Measurements from ENCODE around the gene ATP1A2. TPM values are rescaled to one million over a fixed set of nuclear protein-coding genes. Genes with fewer than 3 reads are reported as not detected.
"Not testable (repeated sequence)": the region's sequence is repeated elsewhere in the genome, so short reads cannot be mapped to it uniquely, and the experiment has no call there.

The ATP1A2 gene
- total RNA-seq, 1 donor, result 0.27 TPM

DNA sequence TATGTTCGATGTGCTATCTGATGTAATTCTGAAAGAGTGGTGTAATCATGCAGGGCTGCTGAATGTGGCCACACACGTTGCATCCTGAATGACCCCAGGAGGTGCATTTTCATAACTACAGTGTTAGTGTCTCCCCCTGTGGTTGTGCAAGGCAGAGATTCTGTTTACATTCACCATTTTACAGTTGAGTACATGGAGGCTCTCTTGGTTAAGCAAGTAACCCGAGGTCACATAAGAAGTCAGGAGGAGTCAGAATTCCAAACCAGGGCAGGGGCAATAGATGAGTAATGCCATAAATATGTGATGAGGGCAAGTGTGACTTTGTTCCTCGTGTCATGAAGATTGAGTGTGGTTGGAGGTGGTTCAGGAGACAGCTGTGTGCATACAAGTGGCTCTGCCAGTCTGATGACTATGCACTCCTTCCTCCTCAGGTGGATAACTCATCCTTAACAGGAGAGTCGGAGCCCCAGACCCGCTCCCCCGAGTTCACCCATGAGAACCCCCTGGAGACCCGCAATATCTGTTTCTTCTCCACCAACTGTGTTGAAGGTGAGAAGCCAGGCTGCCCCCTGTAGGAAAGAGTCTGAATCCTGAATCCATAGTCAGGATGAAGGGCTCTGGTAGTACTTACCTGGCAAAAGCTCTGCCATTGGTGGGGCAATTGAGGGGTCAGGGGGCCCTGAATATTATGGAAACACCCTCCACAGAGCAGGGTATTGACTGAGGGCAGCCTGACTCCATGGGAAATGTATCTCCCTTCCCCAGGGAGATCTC is 9.3 kb downstream of the ATP1A2 start:
- DNase-seq (ENCODE audit: low read depth), result peak; percentile 81
- no peak overlapping the region for H3K4me3 ChIP-seq (ENCODE audit: low read depth, low read length)
- TF ChIP-seq, protein P1, sequence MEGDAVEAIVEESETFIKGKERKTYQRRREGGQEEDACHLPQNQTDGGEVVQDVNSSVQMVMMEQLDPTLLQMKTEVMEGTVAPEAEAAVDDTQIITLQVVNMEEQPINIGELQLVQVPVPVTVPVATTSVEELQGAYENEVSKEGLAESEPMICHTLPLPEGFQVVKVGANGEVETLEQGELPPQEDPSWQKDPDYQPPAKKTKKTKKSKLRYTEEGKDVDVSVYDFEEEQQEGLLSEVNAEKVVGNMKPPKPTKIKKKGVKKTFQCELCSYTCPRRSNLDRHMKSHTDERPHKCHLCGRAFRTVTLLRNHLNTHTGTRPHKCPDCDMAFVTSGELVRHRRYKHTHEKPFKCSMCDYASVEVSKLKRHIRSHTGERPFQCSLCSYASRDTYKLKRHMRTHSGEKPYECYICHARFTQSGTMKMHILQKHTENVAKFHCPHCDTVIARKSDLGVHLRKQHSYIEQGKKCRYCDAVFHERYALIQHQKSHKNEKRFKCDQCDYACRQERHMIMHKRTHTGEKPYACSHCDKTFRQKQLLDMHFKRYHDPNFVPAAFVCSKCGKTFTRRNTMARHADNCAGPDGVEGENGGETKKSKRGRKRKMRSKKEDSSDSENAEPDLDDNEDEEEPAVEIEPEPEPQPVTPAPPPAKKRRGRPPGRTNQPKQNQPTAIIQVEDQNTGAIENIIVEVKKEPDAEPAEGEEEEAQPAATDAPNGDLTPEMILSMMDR (IDR thresholded peaks at IDR 0.05; ENCODE audit: insufficient read depth, low read length), result peak; percentile 28

DNA sequence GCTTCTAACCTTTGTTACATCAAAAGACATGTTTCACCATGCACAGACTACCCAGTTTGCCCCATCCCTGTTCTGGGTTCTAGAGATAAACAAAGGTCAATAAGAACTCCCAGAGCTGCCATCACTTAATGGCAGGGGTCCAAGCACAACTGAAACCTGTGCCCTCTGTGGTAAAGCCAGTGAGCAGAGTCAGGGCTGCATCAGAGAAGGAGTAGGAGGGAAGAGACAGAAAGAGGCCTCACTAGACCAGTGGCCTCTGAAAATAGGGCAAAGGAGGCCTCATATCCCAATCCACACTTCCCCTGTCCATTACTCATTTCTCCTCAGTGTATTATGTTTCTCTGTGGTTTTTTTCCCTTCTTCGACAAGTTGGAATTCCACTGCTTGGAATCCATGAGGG is 10.2 kb downstream of the ATP1A2 start:
- peak; percentile 25 for DNase-seq (ENCODE audit: low read depth)
- no peak overlapping the region for H3K4me3 ChIP-seq (ENCODE audit: low read depth, low read length)
- TF ChIP-seq, protein P1 (IDR thresholded peaks at IDR 0.05; ENCODE audit: insufficient read depth, low read length), result no peak

DNA sequence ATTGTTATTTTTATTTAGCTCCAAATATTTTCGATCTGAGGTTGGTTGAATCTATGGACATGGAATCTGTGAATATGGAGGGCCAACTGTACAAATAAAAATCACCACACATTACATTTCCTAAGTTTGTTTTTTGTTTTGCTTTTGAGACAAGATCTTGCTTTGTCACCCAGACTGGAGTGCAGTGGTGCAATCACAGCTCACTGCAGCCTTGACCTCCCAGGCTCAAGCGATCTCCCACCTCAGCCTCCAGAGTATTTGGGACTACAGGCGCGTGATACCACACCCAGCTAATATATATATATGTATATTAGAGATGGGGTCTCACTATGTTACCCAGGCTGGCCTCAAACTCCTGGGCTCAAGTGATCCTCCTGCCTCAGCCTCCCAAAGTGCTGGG is 10.8 kb downstream of the ATP1A2 start:
- DNase-seq (ENCODE audit: low read depth); H3K4me3 ChIP-seq (ENCODE audit: low read depth, low read length): not testable (repeated sequence)

DNA sequence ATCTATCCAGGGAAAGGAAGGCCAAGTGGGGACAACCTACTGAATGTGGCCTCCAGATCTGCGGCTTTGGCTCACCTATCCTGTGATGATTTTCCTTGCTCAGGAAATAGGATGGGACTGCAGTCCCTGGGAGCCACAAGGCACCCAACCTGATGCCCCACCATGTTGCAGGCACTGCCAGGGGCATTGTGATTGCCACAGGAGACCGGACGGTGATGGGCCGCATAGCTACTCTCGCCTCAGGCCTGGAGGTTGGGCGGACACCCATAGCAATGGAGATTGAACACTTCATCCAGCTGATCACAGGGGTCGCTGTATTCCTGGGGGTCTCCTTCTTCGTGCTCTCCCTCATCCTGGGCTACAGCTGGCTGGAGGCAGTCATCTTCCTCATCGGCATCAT is 11.8 kb downstream of the ATP1A2 start:
- no peak overlapping the region for H3K4me3 ChIP-seq (ENCODE audit: low read depth, low read length)
- DNase-seq (ENCODE audit: low read depth), result no peak
- TF ChIP-seq, protein P1 (IDR thresholded peaks at IDR 0.05; ENCODE audit: insufficient read depth, low read length), result no peak

DNA sequence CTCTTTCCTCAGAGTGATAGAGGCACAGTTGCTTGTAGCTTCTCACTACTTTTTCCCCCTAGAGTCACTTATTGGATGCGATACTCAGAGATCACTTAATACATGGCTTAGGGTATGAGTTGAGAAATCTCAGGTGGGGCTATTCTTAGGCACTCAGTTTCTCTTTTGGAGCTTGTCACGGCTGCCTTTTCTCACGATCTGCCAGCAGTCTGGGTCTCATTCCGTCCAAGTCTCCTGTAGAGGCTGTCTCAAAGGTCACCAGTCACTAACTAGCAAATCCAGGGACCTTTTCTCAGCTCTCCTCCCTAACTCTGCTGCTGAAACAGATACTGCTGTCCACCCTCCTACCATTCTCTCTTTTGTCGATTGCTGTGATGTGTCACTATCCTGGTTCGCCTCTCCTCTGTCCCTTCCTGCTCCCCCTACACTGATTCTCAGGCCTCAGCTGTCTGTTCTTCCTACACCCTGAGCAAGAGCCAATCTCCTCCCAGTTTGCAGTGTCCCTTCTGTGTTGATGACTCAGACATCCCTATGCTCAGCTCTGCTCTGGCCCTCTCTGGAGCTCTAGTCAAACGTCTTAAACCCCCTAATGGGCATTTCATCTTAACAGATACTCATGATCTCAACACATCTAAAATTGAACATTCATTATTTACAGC is 12.4 kb downstream of the ATP1A2 start:
- DNase-seq (ENCODE audit: low read depth), result peak; percentile 39
- H3K4me3 ChIP-seq (ENCODE audit: low read depth, low read length), result no peak overlapping the region
- TF ChIP-seq, protein P1 (IDR thresholded peaks at IDR 0.05; ENCODE audit: insufficient read depth, low read length), result no peak

DNA sequence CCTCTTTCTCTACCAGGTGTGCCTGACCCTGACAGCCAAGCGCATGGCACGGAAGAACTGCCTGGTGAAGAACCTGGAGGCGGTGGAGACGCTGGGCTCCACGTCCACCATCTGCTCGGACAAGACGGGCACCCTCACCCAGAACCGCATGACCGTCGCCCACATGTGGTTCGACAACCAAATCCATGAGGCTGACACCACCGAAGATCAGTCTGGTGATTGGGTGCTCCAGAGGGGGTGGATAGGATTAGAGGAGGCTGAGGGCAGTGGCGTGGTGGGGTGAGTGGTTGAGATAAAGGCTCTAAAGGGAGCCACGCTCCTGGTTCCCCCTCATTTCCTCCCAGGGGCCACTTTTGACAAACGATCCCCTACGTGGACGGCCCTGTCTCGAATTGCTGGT is 13.1 kb downstream of the ATP1A2 start:
- DNase-seq (ENCODE audit: low read depth), result no peak
- no peak overlapping the region for H3K4me3 ChIP-seq (ENCODE audit: low read depth, low read length)
- TF ChIP-seq, protein P1 (IDR thresholded peaks at IDR 0.05; ENCODE audit: insufficient read depth, low read length), result no peak

DNA sequence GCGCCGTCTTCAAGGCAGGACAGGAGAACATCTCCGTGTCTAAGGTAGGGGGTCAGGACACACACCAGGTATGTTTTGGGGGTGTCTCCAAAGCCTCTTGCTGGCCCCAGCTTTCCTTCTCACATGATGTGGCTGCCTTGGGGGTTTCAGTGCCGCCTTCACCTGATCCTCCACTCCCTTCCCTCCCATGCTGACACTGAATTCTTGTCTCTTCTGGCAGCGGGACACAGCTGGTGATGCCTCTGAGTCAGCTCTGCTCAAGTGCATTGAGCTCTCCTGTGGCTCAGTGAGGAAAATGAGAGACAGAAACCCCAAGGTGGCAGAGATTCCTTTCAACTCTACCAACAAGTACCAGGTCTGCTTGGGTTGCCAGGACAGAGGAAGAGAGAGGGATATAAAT is 13.5 kb downstream of the ATP1A2 start:
- DNase-seq (ENCODE audit: low read depth), result no peak
- TF ChIP-seq, protein P1 (IDR thresholded peaks at IDR 0.05; ENCODE audit: insufficient read depth, low read length), result no peak
- H3K4me3 ChIP-seq (ENCODE audit: low read depth, low read length), result no peak overlapping the region

Measured in fibroblast of the aortic adventitia (primary cell).